GM19452 (cell line): Measurements from ENCODE around the gene ST3GAL3.

Source experiments
- ATAC-seq: cut with Tn5 transposase; IDR thresholded peaks from one replicate; pipeline ENCODE4 v1.9.1; 2021; ENCODE audit not compliant: unreplicated experiment

Gene ST3GAL3

GRCh38 chr1:43908226-43908625 lies 200.9 kb downstream of the ST3GAL3 start:
- ATAC-seq: no peak

- no peak for ATAC-seq
Observed at GRCh38 chr1:43908858-43909257, 201.5 kb downstream of the ST3GAL3 start.

GRCh38 chr1:43910343-43910742 lies 203.0 kb downstream of the ST3GAL3 start:
- ATAC-seq: no peak

DNA sequence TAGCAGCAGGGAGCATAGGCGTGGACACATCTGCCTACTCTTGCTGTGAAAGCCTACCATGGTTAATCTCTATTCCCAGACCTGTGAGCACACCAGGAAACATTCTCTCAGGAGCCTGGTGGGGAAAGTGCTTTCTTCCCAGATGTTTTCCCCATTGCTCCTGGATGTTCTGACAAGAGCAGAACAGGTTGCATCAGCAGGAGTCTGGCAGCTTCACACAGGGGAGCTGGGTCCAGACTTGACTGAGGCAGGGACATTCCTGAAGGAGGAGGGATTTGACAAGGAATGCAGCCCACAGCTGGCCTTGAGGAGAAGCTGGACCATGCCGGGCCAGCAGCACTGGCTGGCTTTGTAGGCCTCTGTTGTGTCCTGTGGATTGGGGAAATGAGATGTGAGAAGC lies 205.3 kb downstream of the ST3GAL3 start:
- ATAC-seq: no peak

DNA sequence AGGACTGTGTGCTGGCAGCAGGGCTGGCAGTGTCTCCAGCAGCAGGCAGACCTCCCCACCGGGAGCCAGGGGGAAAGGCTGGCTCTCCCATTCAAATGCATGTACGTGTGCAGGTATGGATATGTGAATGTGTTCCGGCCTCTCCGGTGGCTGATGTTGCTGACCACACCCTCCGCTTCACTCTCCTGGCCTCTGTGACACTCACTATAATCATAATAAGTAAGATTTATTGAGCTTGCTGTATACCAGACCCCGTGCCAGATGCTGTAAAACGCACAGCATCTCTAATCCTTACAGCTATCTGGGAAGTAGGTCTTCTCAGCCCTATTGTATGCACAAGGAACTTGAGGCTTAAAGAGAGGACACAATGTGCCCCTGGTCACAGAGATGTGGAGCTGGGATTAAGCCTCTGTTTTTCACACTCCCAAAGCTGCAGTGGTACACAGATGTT lies 205.7 kb downstream of the ST3GAL3 start:
- ATAC-seq: no peak

- ATAC-seq: no peak
Observed at GRCh38 chr1:43913666-43914360, 206.5 kb downstream of the ST3GAL3 start.

- no peak for ATAC-seq
Observed at GRCh38 chr1:43914576-43915525, 207.5 kb downstream of the ST3GAL3 start.

DNA sequence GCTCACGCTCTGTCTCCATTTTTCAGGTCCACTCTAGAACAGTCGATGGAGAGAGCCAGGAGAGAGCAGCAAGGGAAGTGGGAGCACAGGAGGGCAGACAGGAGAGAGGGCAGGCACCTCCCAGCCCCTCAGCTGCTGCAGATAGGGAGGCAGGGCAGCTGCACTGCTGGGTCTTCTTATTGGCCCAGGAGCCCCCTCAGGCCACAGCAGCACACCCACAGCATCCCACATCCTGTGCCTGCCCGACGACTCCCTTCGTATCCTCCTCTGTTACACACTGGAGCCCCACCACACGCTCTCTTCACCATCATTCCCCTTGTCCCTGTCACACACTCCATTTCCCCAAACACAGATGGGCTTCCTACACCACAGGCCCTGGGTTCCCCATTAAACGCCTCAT lies 212.6 kb downstream of the ST3GAL3 start:
- no peak for ATAC-seq

- no peak for ATAC-seq
Observed at GRCh38 chr1:43921022-43921421, 213.7 kb downstream of the ST3GAL3 start.

DNA sequence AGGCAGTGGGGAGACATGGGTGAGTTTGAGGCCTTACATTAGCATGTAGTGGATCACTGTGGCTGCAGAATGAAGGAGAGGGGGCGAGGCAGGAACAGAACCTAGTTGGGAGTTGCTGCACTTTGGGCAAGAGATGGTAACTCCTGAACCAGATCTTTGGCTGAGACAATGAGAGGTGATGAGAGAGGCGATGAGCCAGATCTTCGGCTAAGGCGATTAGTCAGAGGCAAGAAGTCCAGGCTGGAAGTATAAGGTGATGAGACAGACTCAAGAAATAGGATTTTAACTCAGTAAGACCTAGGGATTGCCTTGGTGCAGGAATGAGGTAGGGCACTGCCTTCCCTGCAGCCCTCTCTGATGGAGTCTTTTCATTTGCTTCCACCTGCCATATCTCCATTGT lies 217.2 kb downstream of the ST3GAL3 start:
- ATAC-seq: no peak

GRCh38 chr1:43925846-43926245 lies 218.5 kb downstream of the ST3GAL3 start:
- no peak for ATAC-seq

DNA sequence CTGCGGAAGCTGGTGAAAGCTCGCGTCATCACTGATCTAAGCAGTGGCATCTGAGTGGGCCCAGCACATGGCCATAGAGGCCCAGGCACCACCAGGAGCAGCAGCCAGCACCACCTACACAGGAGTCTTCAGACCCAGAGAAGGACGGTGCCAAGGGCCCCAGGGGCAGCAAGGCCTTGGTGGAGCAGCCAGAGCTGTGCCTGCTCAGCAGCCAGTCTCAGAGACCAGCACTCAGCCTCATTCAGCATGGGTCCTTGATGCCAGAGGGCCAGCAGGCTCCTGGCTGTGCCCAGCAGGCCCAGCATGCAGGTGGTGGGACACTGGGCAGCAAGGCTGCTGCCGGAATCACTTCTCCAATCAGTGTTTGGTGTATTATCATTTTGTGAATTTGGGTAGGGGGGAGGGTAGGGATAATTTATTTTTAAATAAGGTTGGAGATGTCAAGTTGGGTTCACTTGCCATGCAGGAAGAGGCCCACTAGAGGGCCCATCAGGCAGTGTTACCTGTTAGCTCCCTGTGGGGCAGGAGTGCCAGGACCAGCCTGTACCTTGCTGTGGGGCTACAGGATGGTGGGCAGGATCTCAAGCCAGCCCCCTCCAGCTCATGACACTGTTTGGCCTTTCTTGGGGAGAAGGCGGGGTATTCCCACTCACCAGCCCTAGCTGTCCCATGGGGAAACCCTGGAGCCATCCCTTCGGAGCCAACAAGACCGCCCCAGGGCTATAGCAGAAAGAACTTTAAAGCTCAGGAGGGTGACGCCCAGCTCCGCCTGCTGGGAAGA lies 223.0 kb downstream of the ST3GAL3 start:
- ATAC-seq: no peak

DNA sequence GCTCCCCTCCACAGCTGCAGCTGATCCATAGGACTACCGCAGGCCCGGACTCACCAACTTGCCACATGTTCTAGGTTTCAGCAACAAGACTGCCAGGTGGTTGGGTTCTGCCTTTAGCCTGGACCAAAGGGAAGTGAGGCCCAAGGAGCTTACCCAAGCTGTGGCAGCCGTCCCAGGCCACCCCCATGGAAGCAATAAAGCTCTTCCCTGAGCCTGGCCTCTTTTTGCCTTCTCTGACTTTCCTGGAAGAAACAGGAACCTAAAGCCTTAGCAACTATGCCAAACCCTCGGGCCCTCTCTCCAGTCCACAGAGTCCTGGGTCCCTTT lies 223.6 kb downstream of the ST3GAL3 start:
- ATAC-seq: no peak

DNA sequence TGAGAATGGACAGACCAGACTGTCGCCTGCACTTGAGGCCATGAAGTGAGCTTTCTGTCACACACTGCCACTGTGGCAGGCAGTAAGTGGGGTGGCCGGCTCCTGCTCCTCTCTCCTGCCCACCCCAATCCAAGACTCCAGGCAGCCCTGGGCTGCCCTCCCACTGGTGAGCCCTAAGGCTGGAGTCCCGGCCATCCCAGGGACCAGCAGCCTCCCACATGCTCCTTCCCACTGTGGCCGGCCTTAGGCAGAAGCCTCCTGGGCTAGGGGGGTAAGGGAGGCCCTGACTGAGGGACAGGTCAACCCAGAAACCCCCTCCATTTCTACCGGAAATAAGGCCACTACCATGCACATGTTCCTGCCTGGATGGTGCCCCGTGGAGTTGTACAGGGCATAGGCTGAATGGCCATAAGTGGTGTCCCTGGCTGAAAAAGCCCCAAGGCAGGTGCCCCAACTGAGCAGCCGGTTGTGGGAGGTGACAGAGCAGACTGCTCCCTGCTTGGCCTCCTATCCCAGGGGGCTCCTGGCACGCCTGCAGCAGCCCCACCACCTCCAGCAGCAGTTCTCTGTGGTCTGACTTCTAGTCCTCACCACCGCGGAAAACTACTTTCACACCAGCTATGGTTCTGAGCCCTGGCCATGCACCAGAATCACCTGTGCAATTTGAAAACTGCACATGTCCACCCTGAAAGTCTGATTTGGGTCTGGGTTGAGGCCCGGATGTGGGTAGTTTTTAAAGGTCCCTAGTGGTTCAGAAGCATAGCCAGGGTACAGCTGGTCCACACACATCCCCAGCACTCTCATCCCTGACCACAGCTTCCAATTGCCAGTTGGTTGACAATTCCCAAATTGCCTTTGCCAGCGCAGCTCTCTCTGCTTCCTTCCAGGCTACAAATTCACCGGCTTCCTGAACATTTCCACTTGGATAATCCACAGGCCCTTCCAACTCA lies 224.7 kb downstream of the ST3GAL3 start:
- no peak for ATAC-seq

GRCh38 chr1:43932786-43933385 lies 225.6 kb downstream of the ST3GAL3 start:
- no peak for ATAC-seq

- ATAC-seq: no peak
Observed at GRCh38 chr1:43933386-43934100, 226.2 kb downstream of the ST3GAL3 start, which contains the start of gene ARTN. TSS of gene ARTN (plus strand) at chr1:43933801. CDS start at chr1:43935657, 1,856 bp downstream.

DNA sequence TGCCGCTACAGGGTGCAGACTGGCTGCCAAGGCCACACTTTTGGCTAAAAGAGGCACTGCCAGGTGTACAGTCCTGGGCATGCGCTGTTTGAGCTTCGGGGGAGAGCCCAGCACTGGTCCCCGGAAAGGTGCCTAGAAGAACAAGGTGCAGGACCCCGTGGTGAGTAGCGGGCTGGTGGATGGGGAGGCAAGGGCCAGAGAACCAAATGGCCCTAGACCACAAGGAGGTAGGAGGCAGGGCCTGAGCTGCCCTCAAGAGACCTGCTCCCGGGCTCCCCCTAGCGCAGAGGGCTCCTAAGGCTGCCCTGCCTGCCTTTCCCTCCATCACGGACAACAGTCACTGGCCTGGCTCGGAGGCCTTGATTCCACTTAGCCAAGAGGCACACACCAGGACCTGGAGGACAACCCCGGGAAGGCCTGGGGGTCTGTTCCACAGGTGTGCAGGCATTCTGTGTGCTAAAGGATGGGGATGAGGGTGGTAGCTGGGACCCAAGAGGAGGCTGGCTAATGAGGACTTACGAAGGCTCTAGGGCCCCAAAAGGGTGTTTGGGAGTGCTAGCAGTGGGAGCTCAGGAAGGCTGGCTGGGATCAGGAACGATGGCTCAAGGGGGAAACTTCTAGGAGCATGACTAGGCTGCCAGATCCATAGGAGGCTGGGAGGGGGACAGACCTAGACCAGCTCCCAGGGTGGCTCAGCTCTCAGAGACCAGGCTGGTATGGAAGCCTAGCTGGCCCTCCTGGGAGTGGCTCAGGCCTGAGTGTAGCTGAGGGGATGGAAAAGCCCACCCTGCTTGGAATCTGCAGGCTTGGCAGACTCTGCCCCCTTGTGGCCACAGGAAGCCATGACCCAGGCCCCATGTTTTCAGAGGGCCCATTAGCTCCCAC lies 227.0 kb downstream of the ST3GAL3 start:
- ATAC-seq: no peak

- no peak for ATAC-seq
Observed at GRCh38 chr1:43934986-43935324, 227.6 kb downstream of the ST3GAL3 start.
